Calu3 (cell line): Measurements from ENCODE around the gene SYT13. TPM values are rescaled to one million over a fixed set of nuclear protein-coding genes. Genes with fewer than 3 reads are reported as not detected.

Experiments used
- BruUV-seq: library from RNA; stranded (reverse); fragments of 400-500 nt; replicated peaks from 2 replicates; lab custom pipeline; 2021; lab: Mats Ljungman, UMichigan
- CTCF ChIA-PET: fragments of 300-600 bp; sonication (Branson Sonifier 250); formaldehyde crosslinking; loops from one replicate; lab custom pipeline; 2022; ENCODE audit warnings: antibody characterized with exemption; lab: Charles Lee
- DNase-seq: peaks from one replicate; pipeline ENCODE4 v3.0.0; 2022
- H3K27ac Mint-ChIP-seq: one replicate; pipeline ENCODE4 v1.8.0; 2022; ENCODE audit warnings: mixed read lengths; ENCODE audit not compliant: unreplicated experiment
- H3K27me3 Mint-ChIP-seq: one replicate; pipeline ENCODE4 v1.8.0; 2022; ENCODE audit warnings: mixed read lengths; ENCODE audit not compliant: unreplicated experiment
- H3K36me3 Mint-ChIP-seq: one replicate; pipeline ENCODE4 v1.8.0; 2022; ENCODE audit warnings: mild to moderate bottlenecking, moderate library complexity, mixed read lengths; ENCODE audit not compliant: insufficient read depth, unreplicated experiment
- H3K4me1 Mint-ChIP-seq: one replicate; pipeline ENCODE4 v1.8.0; 2022; ENCODE audit warnings: mild to moderate bottlenecking, low read depth, mixed read lengths; ENCODE audit not compliant: unreplicated experiment
- H3K4me3 Mint-ChIP-seq: one replicate; pipeline ENCODE4 v1.8.0; 2022; ENCODE audit warnings: mild to moderate bottlenecking, low read depth, moderate library complexity, mixed read lengths; ENCODE audit not compliant: unreplicated experiment
- H3K9me3 Mint-ChIP-seq: one replicate; pipeline ENCODE4 v1.8.0; 2022; ENCODE audit warnings: low read depth, mixed read lengths; ENCODE audit not compliant: unreplicated experiment
- CTCF ChIP-seq: fragments of 200-600 bp; IDR thresholded peaks from one replicate; pipeline ENCODE4 v1.8.0; 2022; ENCODE audit warnings: antibody characterized with exemption; ENCODE audit not compliant: unreplicated experiment
- intact Hi-C: fragments of 100-400 bp; cut with micrococcal nuclease; formaldehyde crosslinking; loops from one replicate; pipeline ENCODE4 v1.10.0; 2022; ENCODE audit not compliant: unreplicated experiment
- total RNA-seq: library from RNA; stranded (reverse); gene quantifications from 2 replicates; pipeline ENCODE4 v1.2.3, GENCODE V29; 2022

SYT13 gene
- total RNA-seq, 1 experiment from 2014 or later, result 36.8 TPM

- CTCF ChIA-PET, result no interaction called here
- intact Hi-C loops, result no loop called here
- no TSS peak for BruUV-seq
- H3K4me1 Mint-ChIP-seq, result peaks cover 14% of the 10 kb centered on the region
- H3K27ac Mint-ChIP-seq, result no peak overlapping the region
- no peaks in the 10 kb centered on the region for H3K9me3 Mint-ChIP-seq
- no peak for DNase-seq
- H3K27me3 Mint-ChIP-seq, result peaks cover 23% of the 10 kb centered on the region
- TF ChIP-seq CTCF, result no peak
- no peak overlapping the region for H3K4me3 Mint-ChIP-seq
- H3K36me3 Mint-ChIP-seq, result peaks cover 19% of the 10 kb centered on the region
Observed at GRCh38 chr11:45288339-45288738, 2.2 kb upstream of the SYT13 start.

- H3K9me3 Mint-ChIP-seq, result no peaks in the 10 kb centered on the region
- H3K4me3 Mint-ChIP-seq, result no peak overlapping the region
- CTCF ChIA-PET, result interaction anchor here (1.4 to 2.9 kb wide), 2 partner anchors 35 to 177 kb away, joined by 4 to 8 read pairs; no protein-coding TSS in a partner anchor
- intact Hi-C loops, result no loop called here
- peaks cover 20% of the 10 kb centered on the region for H3K4me1 Mint-ChIP-seq
- no peak for TF ChIP-seq CTCF
- DNase-seq, result no peak
- BruUV-seq, result no TSS peak
- no peak overlapping the region for H3K27ac Mint-ChIP-seq
- H3K36me3 Mint-ChIP-seq, result peaks cover 19% of the 10 kb centered on the region
- H3K27me3 Mint-ChIP-seq, result peaks cover 23% of the 10 kb centered on the region
Observed at GRCh38 chr11:45287316-45287903, 1.3 kb upstream of the SYT13 start.

GRCh38 chr11:45285250-45285828 lies 802 bp downstream of the SYT13 start:
- Mint-ChIP-seq H3K36me3 (peaks cover 26% of the 10 kb centered on the region), H3K27me3 (peaks cover 16% of the 10 kb centered on the region), H3K27ac (no peak overlapping the region), H3K4me3 (peak overlapping the region; percentile 73), H3K9me3 (no peaks in the 10 kb centered on the region), H3K4me1 (peaks cover 32% of the 10 kb centered on the region)
- intact Hi-C loops, result loop anchor here (2.0 kb wide), 1 partner anchor 15 kb away; no protein-coding TSS in a partner anchor
- CTCF ChIA-PET, result interaction anchor here (0.8 to 2.9 kb wide), 5 partner anchors 13 to 349 kb away, joined by 3 to 8 read pairs (median 5); no protein-coding TSS in a partner anchor
- DNase-seq, result no peak
- BruUV-seq, result no TSS peak
- TF ChIP-seq CTCF, result no peak

GRCh38 chr11:45282081-45282480 lies 4.1 kb downstream of the SYT13 start:
- Mint-ChIP-seq H3K9me3 (peaks cover 6% of the 10 kb centered on the region), H3K27me3 (no peaks in the 10 kb centered on the region), H3K4me3 (no peak overlapping the region), H3K27ac (no peak overlapping the region), H3K4me1 (peaks cover 32% of the 10 kb centered on the region), H3K36me3 (peaks cover 26% of the 10 kb centered on the region)
- intact Hi-C loops, result no loop called here
- CTCF ChIA-PET, result interaction anchor here (0.7 to 1.7 kb wide), 3 partner anchors 9 to 16 kb away, joined by 3 to 5 read pairs (median 3); no protein-coding TSS in a partner anchor
- TF ChIP-seq CTCF, result no peak
- no TSS peak for BruUV-seq
- DNase-seq, result peak; percentile 27
